RWPE1 (cell line): ENCODE measurements around the gene TTLL9.

Experiments
- CTCF ChIA-PET: fragments of 350-600 bp; sonication (Branson Sonifier 250); formaldehyde crosslinking; extraction: SDS; loops from one replicate; lab custom pipeline; 2021; lab: Yijun Ruan, JAX
- POLR2A ChIA-PET: fragments of 400-600 bp; formaldehyde crosslinking; extraction: SDS; loops from one replicate; lab custom pipeline; 2020; ENCODE audit warnings: antibody characterized with exemption; ENCODE audit not compliant: low non-redundant PET; lab: Yijun Ruan, JAX
- DNase-seq: peaks from one replicate; pipeline ENCODE4 v3.0.0; 2012; ENCODE audit warnings: low spot score
- H3K27ac ChIP-seq: fragments of 450-650 bp; 2 replicates; pipeline ENCODE4 v1.5.1; 2017
- TF ChIP-seq, protein P1 (sequence below): fragments of 450-650 bp; conservative IDR thresholded peaks from 2 replicates; pipeline ENCODE4 v1.5.1; 2017; ENCODE audit warnings: low read depth, mild to moderate bottlenecking

TTLL9 gene

DNA sequence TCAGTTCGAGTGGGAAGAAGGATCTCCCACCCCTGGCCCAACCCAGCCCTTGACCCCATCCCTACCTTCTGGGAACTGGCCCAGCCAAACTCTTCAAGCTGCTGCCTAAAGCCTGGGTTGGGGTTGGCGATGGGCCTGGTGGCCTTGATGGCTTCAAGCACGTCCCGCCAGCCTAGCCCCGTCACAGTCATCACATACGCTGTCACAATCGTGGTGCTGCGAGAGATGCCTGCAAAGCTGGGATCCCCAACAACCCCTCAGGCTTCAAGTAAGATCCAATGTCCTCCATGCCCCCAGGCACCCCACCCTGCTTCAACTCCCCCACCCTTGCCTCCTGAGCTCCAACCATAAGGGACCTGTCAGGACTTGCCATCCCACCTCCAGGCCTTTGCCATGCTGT lies 7.9 kb upstream of the TTLL9 start:
- TF ChIP-seq, protein P1, sequence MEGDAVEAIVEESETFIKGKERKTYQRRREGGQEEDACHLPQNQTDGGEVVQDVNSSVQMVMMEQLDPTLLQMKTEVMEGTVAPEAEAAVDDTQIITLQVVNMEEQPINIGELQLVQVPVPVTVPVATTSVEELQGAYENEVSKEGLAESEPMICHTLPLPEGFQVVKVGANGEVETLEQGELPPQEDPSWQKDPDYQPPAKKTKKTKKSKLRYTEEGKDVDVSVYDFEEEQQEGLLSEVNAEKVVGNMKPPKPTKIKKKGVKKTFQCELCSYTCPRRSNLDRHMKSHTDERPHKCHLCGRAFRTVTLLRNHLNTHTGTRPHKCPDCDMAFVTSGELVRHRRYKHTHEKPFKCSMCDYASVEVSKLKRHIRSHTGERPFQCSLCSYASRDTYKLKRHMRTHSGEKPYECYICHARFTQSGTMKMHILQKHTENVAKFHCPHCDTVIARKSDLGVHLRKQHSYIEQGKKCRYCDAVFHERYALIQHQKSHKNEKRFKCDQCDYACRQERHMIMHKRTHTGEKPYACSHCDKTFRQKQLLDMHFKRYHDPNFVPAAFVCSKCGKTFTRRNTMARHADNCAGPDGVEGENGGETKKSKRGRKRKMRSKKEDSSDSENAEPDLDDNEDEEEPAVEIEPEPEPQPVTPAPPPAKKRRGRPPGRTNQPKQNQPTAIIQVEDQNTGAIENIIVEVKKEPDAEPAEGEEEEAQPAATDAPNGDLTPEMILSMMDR: no peak
- DNase-seq: no peak
- POLR2A ChIA-PET: no interaction called here
- H3K27ac ChIP-seq: no peak overlapping the region
- CTCF ChIA-PET: interaction anchor here (0.6 to 1.9 kb wide), 7 partner anchors 10 to 230 kb away, joined by 3 to 7 read pairs (median 4); partner anchors contain the start of gene PDRG1

DNA sequence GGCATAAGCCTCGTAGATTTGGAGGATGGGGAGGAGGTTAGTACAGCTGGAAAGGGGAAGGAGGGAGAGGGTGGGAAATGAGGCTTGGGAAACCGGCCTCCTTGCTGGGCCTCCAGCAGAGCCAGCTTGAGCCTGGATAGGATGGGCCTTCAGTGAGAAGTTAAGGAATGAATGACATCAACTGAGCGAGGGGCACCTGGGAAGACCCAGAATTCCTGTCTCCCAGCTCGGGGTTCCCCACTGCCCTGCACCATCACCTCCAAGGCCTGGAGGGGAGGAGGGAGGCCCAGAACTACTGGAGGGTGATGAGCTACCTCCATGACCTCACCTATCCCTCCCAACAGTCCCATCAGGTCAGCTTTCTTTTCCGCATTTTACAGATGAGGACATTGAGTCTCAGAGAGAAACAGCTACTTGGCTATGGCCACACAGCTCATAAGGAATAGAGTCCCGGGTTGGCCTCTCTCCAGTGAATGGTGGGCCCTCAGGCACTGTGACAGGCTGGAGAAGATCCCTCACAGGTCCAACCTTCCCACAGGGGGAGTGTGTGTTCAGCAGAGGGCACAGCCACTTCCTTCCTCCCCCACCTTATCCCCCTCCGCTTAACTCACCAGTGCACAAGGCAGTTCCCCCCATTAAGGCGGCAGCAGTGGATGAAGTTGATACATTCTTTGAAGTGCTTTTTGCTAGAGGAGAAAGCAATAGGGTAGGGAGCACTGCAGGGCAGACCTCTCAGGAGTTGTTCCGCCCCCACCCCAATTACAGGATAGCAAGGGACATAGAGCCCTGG lies 6.9 kb upstream of the TTLL9 start:
- CTCF ChIA-PET: interaction anchor here (0.6 to 1.9 kb wide), 8 partner anchors 9 to 168 kb away, joined by 3 to 7 read pairs (median 4); partner anchors contain the start of gene PDRG1
- TF ChIP-seq, protein P1: no peak
- DNase-seq: no peak
- H3K27ac ChIP-seq: no peak overlapping the region
- POLR2A ChIA-PET: no interaction called here

- TF ChIP-seq, protein P1: no peak
- no peak overlapping the region for H3K27ac ChIP-seq
- DNase-seq: no peak
- ChIA-PET CTCF (interaction anchor here (0.6 to 1.4 kb wide), 4 partner anchors 12 to 166 kb away, joined by 3 to 5 read pairs (median 4); partner anchors contain the start of gene PDRG1), POLR2A (no interaction called here)
These were observed 5.7 kb upstream of the TTLL9 start for GRCh38 chr20:31864521-31865400.

DNA sequence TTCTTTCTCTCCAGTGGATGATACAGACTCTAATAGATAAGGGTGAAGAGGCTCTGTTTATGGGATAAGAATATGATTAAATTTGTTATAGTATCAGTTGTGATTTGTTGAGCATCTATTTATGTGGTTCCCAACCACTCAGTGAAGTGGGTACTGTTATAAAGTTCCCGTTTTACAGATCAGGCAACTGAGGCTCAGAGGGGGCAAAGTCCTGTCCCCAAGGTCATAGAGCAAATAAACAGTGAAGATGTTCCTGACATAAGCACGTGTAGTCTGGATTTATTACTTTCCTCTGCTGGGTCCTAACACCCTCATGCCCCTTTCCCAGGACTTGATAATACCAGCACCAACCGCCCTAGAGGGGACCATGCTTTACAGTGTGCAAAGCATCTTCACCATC lies 4.2 kb upstream of the TTLL9 start:
- POLR2A ChIA-PET: no interaction called here
- CTCF ChIA-PET: no interaction called here
- no peak for DNase-seq
- TF ChIP-seq, protein P1: no peak
- H3K27ac ChIP-seq: no peak overlapping the region

DNA sequence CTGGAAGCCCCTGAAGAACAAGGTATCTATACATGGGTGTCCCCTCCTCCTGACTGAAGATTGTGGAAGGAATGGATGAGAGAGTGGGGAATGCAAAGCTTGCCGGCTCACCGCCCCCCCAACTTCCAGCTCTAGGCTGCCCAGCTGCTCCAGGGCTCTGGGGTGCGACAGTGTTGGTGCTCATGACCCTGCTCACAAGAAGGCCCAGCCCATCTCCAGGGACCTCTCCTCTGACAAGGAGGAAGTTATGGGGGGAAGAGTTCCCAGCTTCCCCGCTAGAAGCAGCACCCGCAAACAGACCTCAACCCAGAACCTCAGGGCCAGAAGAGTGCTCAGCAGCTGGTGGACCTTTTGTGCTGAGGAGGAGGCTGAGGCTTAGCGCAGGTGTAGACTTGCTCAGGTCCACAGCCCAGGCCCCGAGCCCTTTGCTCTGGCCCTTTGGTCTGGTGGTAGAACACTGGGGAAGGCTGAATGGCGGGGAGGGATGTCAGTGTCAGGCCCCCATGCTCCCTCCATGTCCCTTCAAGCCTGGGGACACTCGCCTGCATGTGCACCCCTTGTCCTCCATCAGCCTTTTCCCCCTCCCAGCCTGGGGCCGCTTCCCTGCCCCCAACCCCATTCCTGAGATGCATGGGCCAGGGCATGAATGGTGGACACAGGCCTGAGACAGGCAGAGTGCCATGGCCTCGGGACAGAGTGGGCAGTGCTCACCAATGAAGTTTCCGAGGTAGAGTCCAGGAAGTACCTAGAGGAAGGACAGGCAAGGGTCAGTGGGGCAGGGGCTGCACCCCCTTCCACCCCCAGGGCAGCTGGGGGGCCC lies 1.4 kb upstream of the TTLL9 start:
- ChIA-PET CTCF (interaction anchor here (0.6 to 4.4 kb wide), 4 partner anchors 16 to 83 kb away, joined by 3 to 12 read pairs (median 5); partner anchors contain the start of gene PDRG1), POLR2A (no interaction called here)
- TF ChIP-seq, protein P1: no peak
- H3K27ac ChIP-seq: no peak overlapping the region
- no peak for DNase-seq

- H3K27ac ChIP-seq: no peak overlapping the region
- CTCF ChIA-PET: interaction anchor here (0.7 to 4.4 kb wide), 2 partner anchors 17 to 47 kb away, joined by 4 to 12 read pairs; no protein-coding TSS in a partner anchor
- POLR2A ChIA-PET: no interaction called here
- TF ChIP-seq, protein P1: no peak
- DNase-seq: no peak
These were observed 827 bp upstream of the TTLL9 start for GRCh38 chr20:31869673-31869941.
